ENCODE data around the gene SLC12A7.

Gene SLC12A7

DNA sequence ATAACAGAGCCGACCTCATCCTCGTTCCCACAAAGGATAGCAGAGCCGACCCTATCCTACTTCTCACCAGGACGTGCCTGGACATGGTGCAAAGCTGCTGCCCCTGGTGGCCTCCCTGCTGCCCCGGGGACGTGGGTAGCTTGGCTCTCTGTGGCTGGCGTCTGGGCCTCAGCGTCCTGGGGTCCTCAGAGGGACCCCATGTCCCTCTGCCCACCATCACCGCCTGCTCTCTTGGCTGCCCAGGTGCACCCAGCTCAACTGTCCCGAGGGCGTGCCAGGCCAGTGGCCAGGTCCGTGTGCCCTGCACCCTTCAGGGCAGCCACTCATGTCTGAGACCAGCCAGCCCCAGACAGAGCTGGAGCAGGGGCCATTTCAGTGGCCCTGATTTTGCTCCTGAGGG is 94.8 kb downstream of the SLC12A7 start:
- DNase-seq (ENCODE audit: low spot score) = no peak

DNA sequence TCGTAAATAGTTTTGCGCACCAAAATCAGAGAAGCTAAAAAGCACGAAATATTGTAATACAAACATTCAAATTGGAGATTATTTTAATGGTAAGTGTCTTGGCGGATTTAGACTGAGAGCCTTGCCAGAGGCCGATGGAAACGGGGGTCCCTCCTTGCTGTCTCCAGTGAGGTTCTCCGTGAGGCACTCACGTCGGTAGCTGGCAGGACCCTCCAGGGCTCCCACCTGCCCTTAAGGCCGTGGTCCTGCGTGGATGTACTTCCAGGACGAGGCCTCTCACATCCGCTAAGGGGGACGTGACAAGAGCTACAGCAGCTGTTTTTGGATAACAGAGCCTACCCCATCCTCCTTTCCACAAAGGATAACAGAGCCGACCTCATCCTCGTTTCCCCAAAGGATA is 95.4 kb downstream of the SLC12A7 start:
- DNase-seq (ENCODE audit: low spot score) = no peak

GRCh38 chr5:1016036-1016435 is 95.8 kb downstream of the SLC12A7 start:
- no peak for DNase-seq (ENCODE audit: low spot score)

- DNase-seq (ENCODE audit: low spot score) = no peak
Measured at GRCh38 chr5:1015507-1015906, 96.4 kb downstream of the SLC12A7 start.

DNA sequence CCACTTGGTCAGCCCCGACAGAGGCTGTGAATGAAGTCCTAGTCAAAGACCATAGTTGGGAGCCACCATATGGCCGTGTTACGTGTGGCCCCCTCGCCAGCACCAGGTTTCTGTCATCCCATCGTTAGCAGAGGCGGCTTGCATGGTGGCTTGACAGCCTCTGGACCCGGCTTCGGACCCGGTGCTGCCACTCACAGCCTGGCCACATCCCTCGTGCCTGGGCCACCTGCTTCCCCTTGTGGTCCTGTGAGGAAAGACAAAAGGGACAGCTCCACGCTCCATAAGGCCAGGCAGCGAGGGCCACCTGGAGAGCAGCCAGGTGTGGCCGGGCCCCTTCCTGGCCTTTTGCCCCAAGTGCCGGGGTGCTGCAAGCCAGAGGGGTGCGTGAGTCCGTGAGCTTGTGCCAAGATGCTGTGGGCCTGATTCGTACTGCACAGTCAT is 97.1 kb downstream of the SLC12A7 start:
- DNase-seq (ENCODE audit: low spot score) = no peak

- no peak for DNase-seq (ENCODE audit: low spot score)
Measured at GRCh38 chr5:1014346-1014745, 97.5 kb downstream of the SLC12A7 start.

DNA sequence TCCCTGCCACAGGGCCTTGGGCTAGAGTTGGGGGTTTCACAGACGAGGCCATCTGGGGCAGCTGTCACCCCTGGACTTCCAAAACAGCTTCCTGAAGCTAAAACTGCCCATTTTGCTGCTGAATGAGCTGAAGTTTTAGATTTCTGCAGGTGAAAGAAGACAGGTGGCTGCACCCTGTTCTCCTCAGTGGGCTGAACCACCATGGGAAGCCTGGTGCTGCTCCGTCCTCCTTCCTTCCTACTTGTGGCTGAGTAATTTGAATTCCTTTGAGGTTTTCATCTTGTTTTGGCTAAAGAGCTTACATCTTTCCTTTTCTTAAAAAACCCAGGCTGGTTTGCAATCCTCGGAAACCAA is 97.9 kb downstream of the SLC12A7 start:
- no peak for DNase-seq (ENCODE audit: low spot score)

GRCh38 chr5:1013238-1013947 is 98.5 kb downstream of the SLC12A7 start:
- DNase-seq (ENCODE audit: low spot score) = no peak

DNA sequence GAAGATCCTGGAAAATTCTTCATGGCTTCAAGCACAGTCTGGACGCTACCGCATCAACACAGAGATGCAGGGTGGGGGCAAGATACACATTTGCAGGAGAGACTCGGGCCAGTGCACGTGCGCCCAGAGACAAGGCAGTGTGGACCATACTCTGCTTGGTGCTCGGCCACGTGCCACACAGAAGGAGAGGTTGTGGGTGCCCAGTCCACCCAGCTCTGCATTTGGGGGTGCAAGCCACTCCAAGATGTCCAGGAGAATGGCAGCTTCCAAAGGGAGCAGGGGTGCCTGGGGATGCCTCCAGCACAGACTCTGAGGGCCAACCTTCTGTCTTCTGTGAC is 99.0 kb downstream of the SLC12A7 start:
- no peak for DNase-seq (ENCODE audit: low spot score)

- no peak for DNase-seq (ENCODE audit: low spot score)
Measured at GRCh38 chr5:1012313-1012841, 99.5 kb downstream of the SLC12A7 start.

DNA sequence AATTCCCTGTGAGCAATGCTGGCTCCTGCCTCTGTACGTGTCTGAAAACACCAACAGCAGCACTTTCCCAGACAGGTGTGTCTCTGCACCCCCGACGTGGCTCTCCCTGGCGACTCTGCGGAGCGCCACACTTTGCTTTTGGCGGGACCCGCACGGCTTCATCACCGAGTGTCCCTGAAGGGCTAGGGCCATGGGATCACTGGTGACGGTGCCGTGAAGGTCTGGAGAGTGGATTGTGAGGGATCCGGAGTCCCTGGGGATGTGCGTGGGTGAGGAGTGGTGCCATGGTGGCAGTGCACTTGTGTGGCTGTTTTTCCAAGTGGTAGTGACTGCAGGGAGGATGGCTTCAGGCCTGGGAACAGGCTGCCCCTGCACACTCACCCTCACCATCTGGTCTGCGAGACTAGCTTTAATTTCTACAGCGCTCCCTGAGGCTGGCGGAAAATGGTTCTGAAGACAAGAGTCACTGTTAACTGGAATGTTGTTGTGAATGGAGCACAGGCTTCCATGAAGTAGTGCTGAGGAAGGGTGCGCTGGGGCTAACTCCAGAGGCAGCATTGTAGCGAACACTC is 100.0 kb downstream of the SLC12A7 start:
- DNase-seq (ENCODE audit: low spot score) = no peak

- DNase-seq (ENCODE audit: low spot score) = no peak
Measured at GRCh38 chr5:1011226-1011631, 100.6 kb downstream of the SLC12A7 start.

GRCh38 chr5:1010641-1011046 is 101.2 kb downstream of the SLC12A7 start:
- no peak for DNase-seq (ENCODE audit: low spot score)

GRCh38 chr5:1010181-1010510 is 101.7 kb downstream of the SLC12A7 start:
- DNase-seq (ENCODE audit: low spot score) = no peak

- DNase-seq (ENCODE audit: low spot score) = no peak
Measured at GRCh38 chr5:1009359-1010180, 102.3 kb downstream of the SLC12A7 start.

DNA sequence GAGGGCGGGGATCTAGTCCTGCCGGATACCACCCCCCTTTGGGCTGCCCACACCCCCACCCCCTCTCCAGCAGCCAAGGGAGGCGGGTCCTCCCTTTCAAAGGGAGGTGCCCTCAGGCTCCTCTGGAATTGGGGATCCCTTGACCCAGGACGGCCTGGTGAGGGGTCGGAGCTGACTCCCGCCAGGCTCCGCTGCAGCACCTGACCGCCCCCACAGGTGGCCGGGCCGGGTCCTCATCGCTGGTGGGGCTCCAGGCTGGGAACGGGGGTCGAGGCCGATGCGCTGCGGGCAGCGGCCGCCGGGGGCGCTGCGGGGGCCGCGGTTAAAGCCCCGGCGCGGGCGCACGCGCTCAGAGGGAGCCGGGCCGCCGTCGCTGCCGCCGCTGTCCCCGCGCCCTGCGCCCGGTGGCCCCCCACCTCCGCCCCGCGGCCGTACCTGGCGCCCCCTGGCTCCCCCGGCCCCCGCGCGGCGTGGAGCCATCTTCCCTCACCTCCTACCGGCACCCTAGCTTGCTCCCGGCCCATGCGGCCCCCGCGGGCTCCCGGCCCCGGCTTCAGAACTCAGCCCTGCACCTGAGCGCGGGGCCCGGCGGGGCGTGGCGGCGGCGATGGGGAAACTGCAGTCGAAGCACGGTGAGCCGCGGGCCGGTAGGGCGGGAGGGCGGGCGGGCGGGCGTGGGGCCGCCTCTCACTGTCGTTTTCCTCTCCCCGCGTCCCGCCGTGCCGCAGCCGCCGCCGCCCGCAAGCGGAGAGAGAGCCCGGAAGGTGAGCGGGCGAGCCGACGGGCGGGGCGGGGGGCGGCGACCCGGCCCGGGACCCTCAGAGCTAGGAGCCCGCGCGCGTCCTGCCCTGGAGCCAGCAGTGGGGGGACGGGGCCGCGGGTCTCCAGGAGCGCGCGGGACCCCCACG is 103.2 kb downstream of the SLC12A7 start, which contains the start of gene NKD2:
Gene NKD2, plus strand, starts transcription at position 352 of the 908 bp plus-strand sequence. Its CDS starts 256 bp downstream, at position 608.
- peak; percentile 69 for DNase-seq (ENCODE audit: low spot score)

- DNase-seq (ENCODE audit: low spot score) = no peak
Measured at GRCh38 chr5:1007681-1008450, 104.0 kb downstream of the SLC12A7 start.

GRCh38 chr5:1007221-1007680 is 104.6 kb downstream of the SLC12A7 start:
- no peak for DNase-seq (ENCODE audit: low spot score)

DNA sequence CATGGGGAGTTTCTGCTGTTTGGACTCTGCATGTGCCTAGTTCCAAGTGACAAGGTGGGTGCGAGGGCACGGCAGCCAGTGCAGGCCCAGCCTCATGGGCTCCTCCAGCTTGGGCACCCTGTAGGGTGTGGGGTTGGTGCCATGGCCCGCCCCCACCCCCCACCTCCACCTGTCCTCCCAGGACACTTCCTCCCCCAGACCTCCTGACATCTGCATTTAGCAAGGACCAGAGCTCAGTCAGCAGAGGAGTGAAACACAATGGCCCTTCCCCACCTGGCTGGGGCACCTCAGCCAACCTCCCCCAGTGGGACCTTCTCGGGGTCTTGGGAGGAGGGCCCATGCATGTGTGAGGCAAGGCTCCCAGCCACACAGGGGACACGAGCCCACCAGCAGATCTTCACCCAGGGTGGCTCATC is 105.2 kb downstream of the SLC12A7 start:
- no peak for DNase-seq (ENCODE audit: low spot score)

DNA sequence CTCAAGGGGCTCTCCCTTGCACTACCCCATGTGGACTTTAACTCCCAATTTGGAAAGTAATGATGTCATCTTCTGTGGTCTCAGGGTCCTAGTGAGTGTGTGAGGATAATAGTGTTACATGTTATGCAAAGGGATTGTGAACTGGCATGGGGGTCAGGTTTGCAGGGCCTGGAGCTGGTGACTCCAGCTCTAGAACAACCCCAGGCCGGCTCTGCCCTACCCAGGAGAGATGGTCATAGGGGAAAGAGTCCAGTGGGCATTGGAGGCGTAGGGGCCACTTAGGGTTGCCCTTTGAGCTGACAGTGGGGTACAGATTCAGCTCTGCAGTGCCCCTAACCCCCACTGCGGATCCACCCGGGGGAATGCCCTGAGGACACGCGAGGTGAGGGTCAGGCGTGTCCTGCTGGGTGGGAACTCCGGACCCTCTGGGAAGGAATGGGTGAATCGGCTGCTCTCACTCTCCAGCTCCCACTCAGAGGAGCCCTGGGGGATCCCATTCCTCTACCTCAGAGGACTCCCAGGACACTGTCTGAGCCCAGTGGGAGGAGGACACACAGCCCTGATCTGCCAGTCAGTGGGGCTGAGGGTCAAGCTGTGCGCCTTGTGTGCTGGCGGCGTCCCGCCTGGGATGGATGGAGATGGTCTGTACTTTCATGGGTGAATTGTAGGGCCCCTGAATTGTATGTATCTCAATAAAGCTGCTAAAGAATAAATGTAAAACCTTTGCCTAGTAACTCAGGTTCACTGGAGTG is 105.8 kb downstream of the SLC12A7 start:
- DNase-seq (ENCODE audit: low spot score) = no peak
